Uterus (tissue), 2 donors: ENCODE data around the gene NEAT1.

Experiments used
- CTCF ChIP-seq, 4 experiments: fragments of 200-600 bp in 2 of 4; fragments of 450-650 bp in 2 of 4; sonication (generic) in 2 of 4; IDR thresholded peaks; one replicate each; pipeline ENCODE4 v1.5.1; 2016 to 2019; ENCODE audit warnings: antibody characterized with exemption in 4 of 4, mild to moderate bottlenecking in 2 of 4, moderate library complexity in 1 of 4
- POLR2A ChIP-seq, 2 donors: fragments of 450-650 bp; IDR thresholded peaks; one replicate each; pipeline ENCODE4 v1.6.1; 2016; ENCODE audit warnings: antibody characterized with exemption in 2 of 2, mild to moderate bottlenecking in 1 of 2, moderate library complexity in 1 of 2

GRCh38 chr11:65456418-65456817 lies 33.8 kb downstream of the NEAT1 start:
- TF ChIP-seq CTCF (IDR thresholded peaks at IDR 0.05) (no peak), POLR2A (IDR thresholded peaks at IDR 0.05) (no peak)
